HepG2 (cell line): ENCODE measurements around the gene TRIM27. TPM values are rescaled to one million over a fixed set of nuclear protein-coding genes. Genes with fewer than 3 reads are reported as not detected.

Experiments used
- ARNT2 ChIP-seq: sonication (generic); formaldehyde crosslinking; IDR thresholded peaks from 2 replicates; pipeline ENCODE4 v1.8.0; 2022; ENCODE audit warnings: mild to moderate bottlenecking, low read depth, missing genetic modification reagents, moderate library complexity
- CAMTA2 ChIP-seq: sonication (generic); formaldehyde crosslinking; IDR thresholded peaks from 2 replicates; pipeline ENCODE4 v1.4.0; 2020; ENCODE audit warnings: mild to moderate bottlenecking, missing genetic modification reagents, borderline replicate concordance
- GZF1 ChIP-seq: sonication (generic); formaldehyde crosslinking; IDR thresholded peaks from 2 replicates; pipeline ENCODE4 v1.5.1; 2020; ENCODE audit warnings: mild to moderate bottlenecking, missing genetic modification reagents
- KDM5B ChIP-seq: sonication (generic); formaldehyde crosslinking; IDR thresholded peaks from 2 replicates; pipeline ENCODE4 v1.4.0; 2020; ENCODE audit warnings: missing genetic modification reagents, mild to moderate bottlenecking, borderline replicate concordance
- KMT2A ChIP-seq: sonication (generic); formaldehyde crosslinking; IDR thresholded peaks from 2 replicates; pipeline ENCODE4 v1.4.0; 2020; ENCODE audit warnings: missing genetic modification reagents
- MXD4 ChIP-seq: IDR thresholded peaks from 2 replicates; pipeline ENCODE4 v1.6.1; 2016; ENCODE audit warnings: mild to moderate bottlenecking, missing biosample characterization, missing genetic modification reagents
- RAD21 ChIP-seq: fragments of 450-650 bp; formaldehyde crosslinking; IDR thresholded peaks from 2 replicates; pipeline ENCODE4 v1.5.0; 2020; ENCODE audit warnings: mild to moderate bottlenecking
- RXRB ChIP-seq: IDR thresholded peaks from 2 replicates; pipeline ENCODE4 v1.6.1; 2016; ENCODE audit warnings: borderline replicate concordance, missing genetic modification reagents, missing compliant biosample characterization
- SKI ChIP-seq: fragments of 450-650 bp; IDR thresholded peaks from one replicate; pipeline ENCODE4 v1.6.1; 2018; ENCODE audit warnings: mild to moderate bottlenecking; ENCODE audit not compliant: partially characterized antibody
- ZBTB3 ChIP-seq: sonication (generic); formaldehyde crosslinking; IDR thresholded peaks from 2 replicates; pipeline ENCODE4 v1.4.0; 2020; ENCODE audit warnings: low read depth, mild to moderate bottlenecking, moderate library complexity, missing genetic modification reagents, borderline replicate concordance
- ZIK1 ChIP-seq: sonication (generic); formaldehyde crosslinking; IDR thresholded peaks from 2 replicates; pipeline ENCODE4 v1.5.0; 2020; ENCODE audit warnings: mild to moderate bottlenecking, low read depth, missing genetic modification reagents, borderline replicate concordance
- ZMAT3 ChIP-seq: sonication (generic); formaldehyde crosslinking; conservative IDR thresholded peaks from 2 replicates; pipeline ENCODE4 v1.7.0; 2021; ENCODE audit warnings: missing genetic modification reagents
- ZNF138 ChIP-seq: sonication (generic); formaldehyde crosslinking; IDR thresholded peaks from 2 replicates; pipeline ENCODE4 v1.5.0; 2020; ENCODE audit warnings: mild to moderate bottlenecking, low read depth, missing genetic modification reagents
- ZNF143 ChIP-seq: sonication (generic); formaldehyde crosslinking; IDR thresholded peaks from 2 replicates; pipeline ENCODE4 v1.4.0; 2020; ENCODE audit warnings: missing genetic modification reagents
- ZNF263 ChIP-seq: sonication (generic); formaldehyde crosslinking; IDR thresholded peaks from 2 replicates; pipeline ENCODE4 v1.4.0; 2020; ENCODE audit warnings: missing genetic modification reagents
- ZNF335 ChIP-seq: sonication (generic); formaldehyde crosslinking; IDR thresholded peaks from 2 replicates; pipeline ENCODE4 v1.4.0; 2020; ENCODE audit warnings: missing genetic modification reagents
- ZNF446 ChIP-seq: sonication (generic); formaldehyde crosslinking; IDR thresholded peaks from 2 replicates; pipeline ENCODE4 v1.5.0; 2020; ENCODE audit warnings: mild to moderate bottlenecking, missing genetic modification reagents
- ZNF546 ChIP-seq: sonication (generic); formaldehyde crosslinking; conservative IDR thresholded peaks from 2 replicates; pipeline ENCODE4 v1.8.1; 2023; ENCODE audit warnings: mild to moderate bottlenecking, missing genetic modification reagents
- ZNF547 ChIP-seq: sonication (generic); formaldehyde crosslinking; IDR thresholded peaks from 2 replicates; pipeline ENCODE4 v1.5.1; 2020; ENCODE audit warnings: mild to moderate bottlenecking, missing genetic modification reagents
- ZNF558 ChIP-seq: sonication (generic); formaldehyde crosslinking; IDR thresholded peaks from 2 replicates; pipeline ENCODE4 v1.9.0; 2022; ENCODE audit warnings: mild to moderate bottlenecking, missing genetic modification reagents, borderline replicate concordance
- ZNF713 ChIP-seq: sonication (generic); formaldehyde crosslinking; IDR thresholded peaks from 2 replicates; pipeline ENCODE4 v1.4.0; 2020; ENCODE audit warnings: mild to moderate bottlenecking, missing genetic modification reagents
- ZNF737 ChIP-seq: sonication (generic); formaldehyde crosslinking; IDR thresholded peaks from 2 replicates; pipeline ENCODE4 v1.5.0; 2020; ENCODE audit warnings: missing genetic modification reagents, mild to moderate bottlenecking, borderline replicate concordance
- ZNF747 ChIP-seq: sonication (generic); formaldehyde crosslinking; IDR thresholded peaks from 2 replicates; pipeline ENCODE4 v1.8.1; 2023; ENCODE audit warnings: missing genetic modification reagents, mild to moderate bottlenecking, borderline replicate concordance
- polyA plus RNA-seq, 8 experiments: library from polyadenylated mRNA; depleted of rRNA in 3 of 8; stranded (reverse) in 7 of 8; unstranded in 1 of 8; fragments of >200 nt; fragmentation: Illumina TruSeq in 4 of 8; extraction: Trizol in 4 of 8; gene quantifications; 2 replicates each; pipeline versions ENCODE4 v1.2.1 to v1.2.3, GENCODE V29; 2011 to 2016; ENCODE audit warnings: low read depth in 4 of 8, missing spikeins in 1 of 8, mixed read lengths in 1 of 8; ENCODE audit not compliant: insufficient read depth in 1 of 8
- total RNA-seq, 5 experiments: library from RNA; depleted of rRNA; stranded (reverse); fragments of >200 nt; fragmentation: Illumina TruSeq; extraction: Trizol; gene quantifications; 2 replicates each; pipeline ENCODE4 v1.2.3, GENCODE V29; 2016; ENCODE audit warnings: low read depth in 1 of 5
- TF ChIP-seq, protein P1 (sequence below): sonication (generic); formaldehyde crosslinking; IDR thresholded peaks from 2 replicates; pipeline ENCODE4 v1.8.1; 2023; ENCODE audit warnings: mild to moderate bottlenecking, moderate library complexity, missing genetic modification reagents
- TF ChIP-seq, protein P2 (sequence below): sonication (generic); formaldehyde crosslinking; IDR thresholded peaks from 2 replicates; pipeline ENCODE4 v1.5.0; 2020; ENCODE audit warnings: missing genetic modification reagents, mild to moderate bottlenecking, borderline replicate concordance
- TF ChIP-seq, protein P3 (sequence below): IDR thresholded peaks from 2 replicates; pipeline ENCODE4 v1.6.1; 2018; ENCODE audit warnings: missing genetic modification reagents, mild to moderate bottlenecking, missing compliant biosample characterization
- TF ChIP-seq, protein P4 (sequence below): IDR thresholded peaks from 2 replicates; pipeline ENCODE4 v1.6.1; 2012; ENCODE audit warnings: inconsistent platforms

Gene TRIM27
- total and polyA plus RNA-seq, 2 of the 13 experiments (the other 11 are each of a cell fraction or from before 2014, with no cell fraction given): 88.6 to 112 TPM

DNA sequence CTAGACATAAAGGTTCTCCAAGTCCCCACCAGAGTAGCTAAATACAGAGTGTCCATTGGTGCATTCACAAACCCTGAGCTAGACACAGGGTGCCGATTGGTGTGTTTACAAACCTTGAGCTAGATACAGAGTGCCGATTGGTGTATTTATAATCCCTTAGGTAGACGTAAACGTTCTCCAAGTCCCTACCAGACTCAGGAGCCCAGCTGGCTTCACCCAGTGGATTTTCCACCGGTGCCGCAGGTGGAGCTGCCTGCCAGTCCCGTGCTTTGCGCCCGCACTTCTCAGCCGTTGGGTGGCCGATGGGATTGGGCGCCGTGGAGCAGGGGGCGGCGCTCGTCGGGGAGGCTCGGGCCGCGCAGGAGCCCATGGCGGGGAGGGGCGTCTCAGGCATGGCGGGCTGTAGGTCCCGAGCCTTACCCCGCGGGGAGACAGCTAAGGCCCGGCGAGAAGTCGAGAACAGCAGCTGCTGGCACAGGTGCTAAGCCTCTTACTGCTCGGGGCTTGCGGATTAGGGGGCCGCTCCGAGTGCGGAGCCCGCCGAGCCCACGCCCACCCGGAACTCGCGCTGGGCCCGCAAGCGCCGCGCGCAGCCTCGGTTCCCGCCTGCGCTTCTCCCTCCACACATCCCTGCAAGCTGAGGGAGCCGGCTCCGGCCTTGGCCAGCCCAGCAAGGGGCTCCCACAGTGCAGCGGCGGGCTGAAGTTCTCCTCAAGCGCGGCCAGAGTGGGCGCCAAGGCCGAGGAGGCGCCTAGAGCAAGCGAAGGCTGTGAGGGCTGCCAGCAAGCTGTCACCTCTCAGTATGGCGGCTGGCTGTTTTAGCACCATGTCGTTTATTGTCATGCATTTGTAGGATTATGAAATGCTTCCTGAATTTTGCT, 57.3 kb downstream of the TRIM27 start (continued):
- TF ChIP-seq KMT2A (CRISPR knock-in tag) (peak; percentile 61; the same call in 1 of the 2 replicates), ZBTB3 (CRISPR knock-in tag) (peak; percentile 25; the same call in 1 of the 2 replicates), MXD4 (CRISPR knock-in tag) (peak; percentile 67; the same call in 1 of the 2 replicates), GZF1 (CRISPR knock-in tag) (peak; percentile 39; the same call in 1 of the 2 replicates), ZNF446 (CRISPR knock-in tag) (peak; percentile 77; the same call in 1 of the 2 replicates), ZNF263 (CRISPR knock-in tag) (peak; percentile 69), ZNF546 (peak; percentile 28; the same call in 1 of the 2 replicates), CAMTA2 (CRISPR knock-in tag) (peak; percentile 86; the same call in 1 of the 2 replicates), ZNF138 (CRISPR knock-in tag) (peak; percentile 55; the same call in 1 of the 2 replicates), ZNF747 (CRISPR knock-in tag) (peak; percentile 96), SKI (peak; percentile 12), ZMAT3 (peak; percentile 71; the same call in 1 of the 2 replicates), RAD21 (CRISPR knock-in tag) (peak; percentile 59; the same call in 1 of the 2 replicates), ZNF335 (peak; percentile 57), ZNF547 (CRISPR knock-in tag) (peak; percentile 70; the same call in 1 of the 2 replicates), ZIK1 (CRISPR knock-in tag) (peak; percentile 68), KDM5B (CRISPR knock-in tag) (peak; percentile 98), ZNF143 (peak; percentile 46), ZNF558 (CRISPR knock-in tag) (peak; percentile 88; the same call in 1 of the 2 replicates), RXRB (CRISPR knock-in tag) (peak; percentile 25; the same call in 1 of the 2 replicates), ARNT2 (peak; percentile 93), ZNF737 (CRISPR knock-in tag) (peak; percentile 93; the same call in 1 of the 2 replicates), ZNF713 (CRISPR knock-in tag) (0 out of 2 replicates have a peak, but pooled peaks have one; percentile 71)
- TF ChIP-seq, protein P1, sequence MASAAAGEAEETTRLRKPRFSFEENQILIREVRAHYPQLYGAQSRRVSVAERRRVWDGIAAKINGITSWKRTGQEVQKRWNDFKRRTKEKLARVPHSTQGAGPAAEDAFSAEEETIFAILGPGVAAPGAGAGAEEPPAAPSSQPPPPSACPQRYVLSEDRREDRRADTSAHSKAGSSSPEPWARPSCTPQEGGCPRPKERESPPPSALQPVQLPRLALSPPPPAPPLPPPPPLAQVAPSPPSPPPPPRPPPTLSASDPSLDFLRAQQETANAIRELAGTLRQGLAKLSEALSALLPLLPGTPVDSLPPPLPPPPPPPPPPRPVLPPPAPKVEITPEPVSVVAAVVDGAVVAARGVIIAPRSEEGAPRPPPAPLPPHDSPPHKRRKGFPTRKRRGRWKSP (CRISPR knock-in tag): peak; percentile 96
- TF ChIP-seq, protein P2, sequence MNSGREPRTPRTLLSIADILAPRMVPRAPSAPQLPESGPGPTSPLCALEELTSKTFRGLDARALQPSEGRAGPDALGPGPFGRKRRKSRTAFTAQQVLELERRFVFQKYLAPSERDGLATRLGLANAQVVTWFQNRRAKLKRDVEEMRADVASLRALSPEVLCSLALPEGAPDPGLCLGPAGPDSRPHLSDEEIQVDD: peak; percentile 54
- TF ChIP-seq, protein P3, sequence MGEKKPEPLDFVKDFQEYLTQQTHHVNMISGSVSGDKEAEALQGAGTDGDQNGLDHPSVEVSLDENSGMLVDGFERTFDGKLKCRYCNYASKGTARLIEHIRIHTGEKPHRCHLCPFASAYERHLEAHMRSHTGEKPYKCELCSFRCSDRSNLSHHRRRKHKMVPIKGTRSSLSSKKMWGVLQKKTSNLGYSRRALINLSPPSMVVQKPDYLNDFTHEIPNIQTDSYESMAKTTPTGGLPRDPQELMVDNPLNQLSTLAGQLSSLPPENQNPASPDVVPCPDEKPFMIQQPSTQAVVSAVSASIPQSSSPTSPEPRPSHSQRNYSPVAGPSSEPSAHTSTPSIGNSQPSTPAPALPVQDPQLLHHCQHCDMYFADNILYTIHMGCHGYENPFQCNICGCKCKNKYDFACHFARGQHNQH (CRISPR knock-in tag): peak; percentile 56; the same call in 1 of the 2 replicates
- TF ChIP-seq, protein P4, sequence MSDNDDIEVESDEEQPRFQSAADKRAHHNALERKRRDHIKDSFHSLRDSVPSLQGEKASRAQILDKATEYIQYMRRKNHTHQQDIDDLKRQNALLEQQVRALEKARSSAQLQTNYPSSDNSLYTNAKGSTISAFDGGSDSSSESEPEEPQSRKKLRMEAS: peak; percentile 68
